Measurements from ENCODE around the gene DEGS2.

DNA sequence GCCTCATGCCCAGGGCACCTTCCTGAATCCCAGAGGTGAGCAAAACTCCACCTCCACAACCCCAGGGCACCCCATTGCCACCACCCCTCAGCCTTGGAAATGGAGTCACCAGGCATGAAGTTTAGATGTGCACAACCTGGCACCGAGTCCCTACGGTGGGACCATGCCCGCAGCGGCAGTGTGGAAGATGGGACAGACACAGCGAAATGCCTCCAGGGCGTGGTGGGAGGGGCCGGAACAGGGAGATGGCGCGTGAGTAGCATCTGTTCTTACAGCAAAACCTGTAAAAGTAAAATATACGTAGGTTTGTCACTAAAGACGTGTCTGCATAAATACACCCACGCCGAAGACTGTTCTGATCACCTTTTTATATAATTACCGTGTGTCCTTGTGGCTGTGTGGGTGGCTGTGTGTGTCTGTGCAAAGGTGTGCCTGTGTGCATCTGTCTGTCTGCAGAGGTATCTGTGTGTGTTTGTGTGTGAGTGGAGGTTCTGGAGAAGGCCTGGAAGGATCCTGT, 17.4 kb upstream of the DEGS2 start:
- no peak for TF ChIP-seq EZH2 (IDR thresholded peaks at IDR 0.05; ENCODE audit: low read depth)
- TF ChIP-seq, protein P1, sequence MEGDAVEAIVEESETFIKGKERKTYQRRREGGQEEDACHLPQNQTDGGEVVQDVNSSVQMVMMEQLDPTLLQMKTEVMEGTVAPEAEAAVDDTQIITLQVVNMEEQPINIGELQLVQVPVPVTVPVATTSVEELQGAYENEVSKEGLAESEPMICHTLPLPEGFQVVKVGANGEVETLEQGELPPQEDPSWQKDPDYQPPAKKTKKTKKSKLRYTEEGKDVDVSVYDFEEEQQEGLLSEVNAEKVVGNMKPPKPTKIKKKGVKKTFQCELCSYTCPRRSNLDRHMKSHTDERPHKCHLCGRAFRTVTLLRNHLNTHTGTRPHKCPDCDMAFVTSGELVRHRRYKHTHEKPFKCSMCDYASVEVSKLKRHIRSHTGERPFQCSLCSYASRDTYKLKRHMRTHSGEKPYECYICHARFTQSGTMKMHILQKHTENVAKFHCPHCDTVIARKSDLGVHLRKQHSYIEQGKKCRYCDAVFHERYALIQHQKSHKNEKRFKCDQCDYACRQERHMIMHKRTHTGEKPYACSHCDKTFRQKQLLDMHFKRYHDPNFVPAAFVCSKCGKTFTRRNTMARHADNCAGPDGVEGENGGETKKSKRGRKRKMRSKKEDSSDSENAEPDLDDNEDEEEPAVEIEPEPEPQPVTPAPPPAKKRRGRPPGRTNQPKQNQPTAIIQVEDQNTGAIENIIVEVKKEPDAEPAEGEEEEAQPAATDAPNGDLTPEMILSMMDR (conservative IDR thresholded peaks at IDR 0.05), result no peak
